HG03025 (cell line): Measurements from ENCODE around the gene DNPEP.
"Not testable (repeated sequence)": the region's sequence is repeated elsewhere in the genome, so short reads cannot be mapped to it uniquely, and the experiment has no call there.

Experiments
- ATAC-seq: cut with Tn5 transposase; IDR thresholded peaks from one replicate; pipeline ENCODE4 v1.9.1; 2021; ENCODE audit warnings: mild to moderate bottlenecking, moderate library complexity; ENCODE audit not compliant: unreplicated experiment, low FRiP score

The DNPEP gene

GRCh38 chr2:219419331-219420197 lies 31.9 kb upstream of the DNPEP start:
- ATAC-seq, result no peak

- no peak for ATAC-seq
Observed at GRCh38 chr2:219419012-219419324, 31.3 kb upstream of the DNPEP start.

GRCh38 chr2:219418155-219419011 lies 30.7 kb upstream of the DNPEP start, which contains the start of gene DES:
Gene DES (plus strand): TSS chr2:219418377. CDS start chr2:219418463, 86 bp downstream.
- ATAC-seq, result no peak

GRCh38 chr2:219417374-219417773 lies 29.7 kb upstream of the DNPEP start:
- ATAC-seq, result no peak

- no peak for ATAC-seq
Observed at GRCh38 chr2:219416938-219417337, 29.2 kb upstream of the DNPEP start.

- no peak for ATAC-seq
Observed at GRCh38 chr2:219416235-219416602, 28.5 kb upstream of the DNPEP start.

GRCh38 chr2:219415580-219416234 lies 28.0 kb upstream of the DNPEP start:
- no peak for ATAC-seq

GRCh38 chr2:219414857-219415256 lies 27.1 kb upstream of the DNPEP start:
- no peak for ATAC-seq

- ATAC-seq, result no peak
Observed at GRCh38 chr2:219410390-219410789, 22.7 kb upstream of the DNPEP start.

GRCh38 chr2:219409619-219410018 lies 21.9 kb upstream of the DNPEP start:
- no peak for ATAC-seq

GRCh38 chr2:219408631-219409030 lies 20.9 kb upstream of the DNPEP start:
- no peak for ATAC-seq

- no peak for ATAC-seq
Observed at GRCh38 chr2:219408204-219408603, 20.5 kb upstream of the DNPEP start.

- ATAC-seq, result not testable (repeated sequence)
Observed at GRCh38 chr2:219407343-219407742, 19.6 kb upstream of the DNPEP start.

- no peak for ATAC-seq
Observed at GRCh38 chr2:219406861-219407230, 19.1 kb upstream of the DNPEP start.

GRCh38 chr2:219405958-219406860 lies 18.5 kb upstream of the DNPEP start:
- ATAC-seq, result no peak

- no peak for ATAC-seq
Observed at GRCh38 chr2:219405451-219405850, 17.7 kb upstream of the DNPEP start.

GRCh38 chr2:219404954-219405353 lies 17.2 kb upstream of the DNPEP start:
- ATAC-seq, result no peak

GRCh38 chr2:219404291-219404910 lies 16.7 kb upstream of the DNPEP start:
- no peak for ATAC-seq

GRCh38 chr2:219403861-219404260 lies 16.1 kb upstream of the DNPEP start:
- no peak for ATAC-seq
